ENCODE results near the gene TRPM3.

Gene TRPM3

DNA sequence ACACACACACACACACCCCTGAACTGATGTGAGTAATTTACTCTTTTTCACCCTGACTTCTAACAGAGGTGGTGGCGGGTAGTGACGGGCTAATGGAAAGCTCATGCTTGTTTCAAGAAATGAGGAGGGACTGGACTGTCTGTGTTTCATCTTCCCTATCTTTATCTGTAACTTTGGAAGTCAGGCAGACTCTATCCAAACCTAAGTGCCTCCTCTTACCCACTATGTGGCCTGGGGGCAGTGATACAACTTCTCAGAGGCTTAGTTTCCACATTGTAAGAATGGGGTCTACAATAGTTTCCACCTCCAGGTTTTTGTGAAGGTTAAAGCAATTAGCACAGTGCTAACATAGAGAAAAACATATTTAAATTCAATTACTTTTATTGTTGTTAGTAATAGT, 5.9 kb upstream of the TRPM3 start:
- Histone ChIP-seq H3K36me3 (ENCODE audit: control insufficient read depth in 1 of 2, insufficient read depth in 2 of 2, low read length in 2 of 2) (no peaks in the 10 kb centered on the region), H3K27me3 (ENCODE audit: low read depth, low read length) (no peaks in the 10 kb centered on the region), H3K9me3 (ENCODE audit: control insufficient read depth in 1 of 2, low read length in 2 of 2) (no peaks in the 10 kb centered on the region), H3K27ac (ENCODE audit: low read length) (no peak overlapping the region), H3K4me1 (ENCODE audit: control insufficient read depth in 1 of 2, insufficient read depth in 2 of 2, low read length in 2 of 2) (no peaks in the 10 kb centered on the region), H3K4me3 (ENCODE audit: low read depth in 1 of 2, low read length in 2 of 2) (no peak overlapping the region)

DNA sequence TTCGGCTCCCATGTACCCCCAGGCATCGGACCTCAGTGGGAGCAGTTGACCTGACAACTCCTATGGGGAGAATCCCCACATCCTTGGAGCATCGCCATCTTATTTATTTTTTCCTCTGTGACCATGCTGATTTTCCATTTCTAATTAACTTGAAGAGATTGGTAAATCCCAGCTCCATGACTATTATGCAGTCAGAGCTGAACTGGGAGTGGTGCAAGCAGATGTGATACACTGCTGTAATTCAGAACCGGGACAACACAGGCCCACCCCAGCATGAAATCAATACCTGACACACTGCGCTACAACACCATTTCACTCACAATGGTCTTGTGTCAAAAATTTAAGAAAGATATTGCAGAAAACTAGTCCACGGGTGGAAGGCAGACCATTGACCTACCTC, 1.0 kb upstream of the TRPM3 start:
- no peak overlapping the region for H3K4me3 ChIP-seq (ENCODE audit: low read depth in 1 of 2, low read length in 2 of 2)
- no peaks in the 10 kb centered on the region for H3K27me3 ChIP-seq (ENCODE audit: low read depth, low read length)
- no peaks in the 10 kb centered on the region for H3K9me3 ChIP-seq (ENCODE audit: control insufficient read depth in 1 of 2, low read length in 2 of 2)
- no peak overlapping the region for H3K27ac ChIP-seq (ENCODE audit: low read length)
- H3K4me1 ChIP-seq (ENCODE audit: control insufficient read depth in 1 of 2, insufficient read depth in 2 of 2, low read length in 2 of 2) = no peaks in the 10 kb centered on the region
- no peaks in the 10 kb centered on the region for H3K36me3 ChIP-seq (ENCODE audit: control insufficient read depth in 1 of 2, insufficient read depth in 2 of 2, low read length in 2 of 2)

DNA sequence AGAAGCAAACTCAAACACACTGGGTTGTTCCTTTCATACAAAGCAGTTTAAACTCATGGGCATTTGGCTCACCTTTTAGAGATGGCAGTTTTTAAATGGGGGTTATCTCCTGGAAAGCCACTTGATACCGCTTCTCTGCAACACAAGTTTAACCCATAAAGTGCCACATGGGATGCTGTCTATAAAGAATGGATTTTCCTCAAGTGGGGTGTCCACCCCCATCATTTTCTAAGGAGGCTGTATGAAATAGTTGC, 528 bp upstream of the TRPM3 start:
- Histone ChIP-seq H3K27me3 (ENCODE audit: low read depth, low read length) (no peaks in the 10 kb centered on the region), H3K4me3 (ENCODE audit: low read depth in 1 of 2, low read length in 2 of 2) (no peak overlapping the region), H3K4me1 (ENCODE audit: control insufficient read depth in 1 of 2, insufficient read depth in 2 of 2, low read length in 2 of 2) (no peaks in the 10 kb centered on the region)

DNA sequence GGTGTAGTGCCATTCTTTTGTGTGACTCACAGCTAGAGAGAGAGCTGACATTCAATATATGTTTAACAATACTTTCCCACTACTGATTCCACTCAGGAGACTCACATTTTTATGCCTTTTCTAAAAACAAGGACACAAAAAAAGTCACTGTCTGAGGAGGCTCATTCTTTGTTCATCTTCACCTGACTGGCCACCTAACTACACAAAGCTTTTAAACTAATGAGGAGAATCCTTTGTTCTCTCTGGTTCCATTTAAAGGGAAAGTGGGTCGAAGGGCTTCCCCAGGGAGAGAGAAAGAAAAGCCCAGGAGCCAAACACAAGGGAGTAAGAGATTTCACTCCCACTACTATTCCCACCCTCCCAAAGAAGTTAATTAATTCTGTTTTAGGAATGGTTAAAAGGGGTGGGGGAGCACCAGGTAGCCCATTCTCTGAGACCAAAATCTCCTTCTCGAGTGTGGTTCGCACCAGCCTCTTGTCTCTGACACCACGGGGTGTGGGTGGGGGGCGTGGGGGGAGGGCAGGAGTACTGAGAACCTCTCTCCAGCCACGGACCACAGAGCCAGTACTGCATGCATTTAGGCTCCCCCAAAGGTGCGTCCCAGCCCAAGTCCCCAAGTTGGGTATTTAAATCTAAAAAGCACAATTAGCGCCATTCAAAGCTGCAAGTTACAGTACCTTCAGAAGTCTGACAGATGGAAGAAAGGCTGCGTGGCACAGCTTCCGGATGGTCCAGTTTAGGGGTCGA, 747 bp downstream of the TRPM3 start:
- Histone ChIP-seq H3K27me3 (ENCODE audit: low read depth, low read length) (no peaks in the 10 kb centered on the region), H3K4me1 (ENCODE audit: control insufficient read depth in 1 of 2, insufficient read depth in 2 of 2, low read length in 2 of 2) (no peaks in the 10 kb centered on the region), H3K27ac (ENCODE audit: low read length) (no peak overlapping the region), H3K4me3 (ENCODE audit: low read depth in 1 of 2, low read length in 2 of 2) (no peak overlapping the region), H3K9me3 (ENCODE audit: control insufficient read depth in 1 of 2, low read length in 2 of 2) (no peaks in the 10 kb centered on the region), H3K36me3 (ENCODE audit: control insufficient read depth in 1 of 2, insufficient read depth in 2 of 2, low read length in 2 of 2) (no peaks in the 10 kb centered on the region)

More for the DNA sequence above, 528 bp upstream of the TRPM3 start:
- Histone ChIP-seq H3K36me3 (ENCODE audit: control insufficient read depth in 1 of 2, insufficient read depth in 2 of 2, low read length in 2 of 2) (no peaks in the 10 kb centered on the region), H3K9me3 (ENCODE audit: control insufficient read depth in 1 of 2, low read length in 2 of 2) (no peaks in the 10 kb centered on the region), H3K27ac (ENCODE audit: low read length) (no peak overlapping the region)

DNA sequence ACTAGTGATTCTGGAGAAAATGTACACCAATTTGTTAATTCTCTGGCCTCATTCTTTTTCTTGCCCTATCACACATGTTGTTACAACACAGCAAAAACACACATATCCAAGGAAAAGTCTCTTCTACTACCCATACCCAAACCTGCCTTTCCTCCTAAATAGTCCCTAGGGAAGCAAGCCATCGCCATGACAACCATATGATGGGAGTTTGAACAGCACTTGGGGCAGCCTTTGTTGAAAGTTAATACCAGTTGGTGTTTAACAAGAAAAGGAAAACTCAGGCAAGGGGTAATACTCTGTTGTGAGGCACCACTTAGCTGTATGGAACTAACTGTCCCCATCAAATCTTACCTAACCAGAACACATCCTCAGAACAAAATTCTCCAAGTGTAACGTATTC, 1.7 kb downstream of the TRPM3 start:
- Histone ChIP-seq H3K4me1 (ENCODE audit: control insufficient read depth in 1 of 2, insufficient read depth in 2 of 2, low read length in 2 of 2) (no peaks in the 10 kb centered on the region), H3K27me3 (ENCODE audit: low read depth, low read length) (no peaks in the 10 kb centered on the region), H3K27ac (ENCODE audit: low read length) (no peak overlapping the region), H3K36me3 (ENCODE audit: control insufficient read depth in 1 of 2, insufficient read depth in 2 of 2, low read length in 2 of 2) (no peaks in the 10 kb centered on the region), H3K9me3 (ENCODE audit: control insufficient read depth in 1 of 2, low read length in 2 of 2) (no peaks in the 10 kb centered on the region), H3K4me3 (ENCODE audit: low read depth in 1 of 2, low read length in 2 of 2) (no peak overlapping the region)

DNA sequence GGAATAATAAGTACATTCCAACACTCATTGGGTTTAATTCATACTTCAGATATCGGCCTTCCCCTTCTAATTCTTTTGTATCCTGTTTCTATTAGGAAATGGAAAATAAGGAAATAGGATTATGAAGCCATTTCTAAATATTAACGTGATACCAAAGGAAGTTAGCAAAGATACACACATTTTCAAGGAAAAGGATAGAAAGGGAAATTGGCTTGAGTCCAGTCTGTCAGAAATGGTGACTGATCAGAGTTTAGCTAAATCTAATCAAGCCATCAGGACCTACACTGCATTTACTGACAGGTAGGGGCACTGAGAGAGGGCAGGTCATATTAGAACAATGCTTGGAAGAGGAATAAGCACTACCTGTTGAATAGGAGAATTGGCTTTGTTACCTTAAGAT, 3.1 kb downstream of the TRPM3 start:
- Histone ChIP-seq H3K27me3 (ENCODE audit: low read depth, low read length) (no peaks in the 10 kb centered on the region), H3K27ac (ENCODE audit: low read length) (no peak overlapping the region), H3K36me3 (ENCODE audit: control insufficient read depth in 1 of 2, insufficient read depth in 2 of 2, low read length in 2 of 2) (no peaks in the 10 kb centered on the region), H3K4me1 (ENCODE audit: control insufficient read depth in 1 of 2, insufficient read depth in 2 of 2, low read length in 2 of 2) (no peaks in the 10 kb centered on the region), H3K9me3 (ENCODE audit: control insufficient read depth in 1 of 2, low read length in 2 of 2) (no peaks in the 10 kb centered on the region), H3K4me3 (ENCODE audit: low read depth in 1 of 2, low read length in 2 of 2) (no peak overlapping the region)

DNA sequence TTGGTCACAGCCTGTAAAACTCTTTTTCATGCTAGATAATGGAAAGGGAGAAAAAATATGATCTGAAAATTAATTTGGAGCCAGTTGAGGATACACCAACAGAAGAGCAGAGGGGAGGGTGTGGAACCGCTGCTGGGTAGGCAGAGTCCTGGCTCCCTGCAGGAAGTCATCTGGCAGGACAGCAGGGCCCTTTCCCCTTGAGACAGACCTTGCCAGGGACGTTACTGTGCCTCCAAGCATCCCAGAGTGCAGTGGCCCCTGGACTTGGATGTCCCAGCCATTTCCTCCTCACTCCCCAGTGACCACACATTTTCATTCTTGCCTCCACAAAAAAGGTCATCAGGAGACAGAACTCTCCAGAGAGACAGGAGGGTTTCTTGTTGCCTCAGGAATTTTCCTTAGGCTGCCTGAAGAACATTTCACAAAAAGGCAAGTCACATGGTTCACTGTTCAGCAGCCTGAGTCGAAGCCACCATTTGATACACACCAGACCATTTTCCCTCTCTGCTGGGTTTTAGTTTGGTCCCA, 5.9 kb downstream of the TRPM3 start:
- H3K27me3 ChIP-seq (ENCODE audit: low read depth, low read length) = no peaks in the 10 kb centered on the region

DNA sequence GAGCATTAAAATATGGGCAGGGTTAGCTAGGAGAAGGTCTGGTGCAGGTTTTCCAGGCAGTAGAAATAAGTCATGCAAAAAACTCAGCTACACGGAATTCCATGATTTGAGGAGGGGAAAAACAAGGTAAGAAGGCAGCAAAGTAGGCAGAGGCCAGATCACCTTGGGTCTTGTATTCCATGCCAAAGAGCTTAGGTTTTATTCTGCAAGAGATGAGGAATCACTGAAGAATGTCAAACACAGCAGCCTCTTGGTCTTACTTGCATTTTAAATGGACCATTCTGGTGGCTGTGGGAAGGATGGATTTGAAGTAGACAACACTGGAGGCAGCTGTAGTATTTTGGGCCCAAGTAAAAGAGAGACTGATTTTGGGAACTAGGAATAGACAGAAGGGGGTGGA, 8.6 kb downstream of the TRPM3 start:
- Histone ChIP-seq H3K27ac (ENCODE audit: low read length) (no peak overlapping the region), H3K36me3 (ENCODE audit: control insufficient read depth in 1 of 2, insufficient read depth in 2 of 2, low read length in 2 of 2) (no peaks in the 10 kb centered on the region), H3K4me1 (ENCODE audit: control insufficient read depth in 1 of 2, insufficient read depth in 2 of 2, low read length in 2 of 2) (no peaks in the 10 kb centered on the region), H3K27me3 (ENCODE audit: low read depth, low read length) (no peaks in the 10 kb centered on the region), H3K4me3 (ENCODE audit: low read depth in 1 of 2, low read length in 2 of 2) (no peak overlapping the region), H3K9me3 (ENCODE audit: control insufficient read depth in 1 of 2, low read length in 2 of 2) (no peaks in the 10 kb centered on the region)

More for the DNA sequence above, 5.9 kb downstream of the TRPM3 start:
- no peak overlapping the region for H3K27ac ChIP-seq (ENCODE audit: low read length)
- no peaks in the 10 kb centered on the region for H3K36me3 ChIP-seq (ENCODE audit: control insufficient read depth in 1 of 2, insufficient read depth in 2 of 2, low read length in 2 of 2)
- H3K4me3 ChIP-seq (ENCODE audit: low read depth in 1 of 2, low read length in 2 of 2) = no peak overlapping the region
- no peaks in the 10 kb centered on the region for H3K4me1 ChIP-seq (ENCODE audit: control insufficient read depth in 1 of 2, insufficient read depth in 2 of 2, low read length in 2 of 2)
- H3K9me3 ChIP-seq (ENCODE audit: control insufficient read depth in 1 of 2, low read length in 2 of 2) = no peaks in the 10 kb centered on the region

DNA sequence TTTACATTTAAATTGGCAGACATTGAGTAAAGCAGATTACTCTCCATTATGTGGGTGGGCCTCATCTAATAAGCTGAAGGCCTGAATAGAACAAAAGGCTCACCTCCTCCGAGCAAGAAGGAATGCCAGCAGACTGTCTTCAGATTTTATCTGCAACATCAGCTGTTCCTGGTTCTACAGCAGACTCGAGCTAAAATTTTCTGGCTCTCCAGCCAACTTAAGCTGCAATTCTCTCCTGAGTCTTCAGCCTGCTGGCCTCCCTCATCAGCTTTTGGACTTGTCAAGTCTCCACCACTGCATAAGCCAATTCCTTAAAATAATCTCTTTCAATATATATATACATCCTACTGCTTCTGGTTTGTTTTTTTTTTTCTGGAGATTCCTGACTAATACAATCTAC, 12.5 kb downstream of the TRPM3 start:
- no peaks in the 10 kb centered on the region for H3K27me3 ChIP-seq (ENCODE audit: low read depth, low read length)
- H3K27ac ChIP-seq (ENCODE audit: low read length) = no peak overlapping the region
- no peak overlapping the region for H3K4me3 ChIP-seq (ENCODE audit: low read depth in 1 of 2, low read length in 2 of 2)
- no peaks in the 10 kb centered on the region for H3K9me3 ChIP-seq (ENCODE audit: control insufficient read depth in 1 of 2, low read length in 2 of 2)
- H3K4me1 ChIP-seq (ENCODE audit: control insufficient read depth in 1 of 2, insufficient read depth in 2 of 2, low read length in 2 of 2) = no peaks in the 10 kb centered on the region
- H3K36me3 ChIP-seq (ENCODE audit: control insufficient read depth in 1 of 2, insufficient read depth in 2 of 2, low read length in 2 of 2) = no peaks in the 10 kb centered on the region

DNA sequence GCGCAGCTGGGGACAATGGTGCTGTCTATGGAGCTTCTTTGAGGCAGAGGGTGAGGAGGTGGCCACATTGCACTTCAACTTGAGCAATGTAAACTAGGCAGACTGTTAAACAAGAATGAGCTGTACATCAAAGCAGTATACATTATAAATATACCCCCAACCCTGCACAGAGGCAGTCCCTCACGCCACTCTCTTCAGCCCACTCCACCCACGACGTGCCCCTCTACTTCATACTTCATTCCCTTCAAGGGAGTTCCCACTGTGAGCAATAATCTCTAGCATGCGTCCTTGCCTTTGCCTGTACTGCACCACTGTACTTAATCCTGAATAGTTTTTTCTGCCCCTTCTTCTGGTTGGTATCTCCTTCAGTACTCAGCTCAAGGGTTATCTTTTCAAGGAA, 14.4 kb downstream of the TRPM3 start:
- Histone ChIP-seq H3K27me3 (ENCODE audit: low read depth, low read length) (no peaks in the 10 kb centered on the region), H3K4me3 (ENCODE audit: low read depth in 1 of 2, low read length in 2 of 2) (no peak overlapping the region), H3K36me3 (ENCODE audit: control insufficient read depth in 1 of 2, insufficient read depth in 2 of 2, low read length in 2 of 2) (no peaks in the 10 kb centered on the region), H3K4me1 (ENCODE audit: control insufficient read depth in 1 of 2, insufficient read depth in 2 of 2, low read length in 2 of 2) (no peaks in the 10 kb centered on the region), H3K27ac (ENCODE audit: low read length) (no peak overlapping the region), H3K9me3 (ENCODE audit: control insufficient read depth in 1 of 2, low read length in 2 of 2) (no peaks in the 10 kb centered on the region)

DNA sequence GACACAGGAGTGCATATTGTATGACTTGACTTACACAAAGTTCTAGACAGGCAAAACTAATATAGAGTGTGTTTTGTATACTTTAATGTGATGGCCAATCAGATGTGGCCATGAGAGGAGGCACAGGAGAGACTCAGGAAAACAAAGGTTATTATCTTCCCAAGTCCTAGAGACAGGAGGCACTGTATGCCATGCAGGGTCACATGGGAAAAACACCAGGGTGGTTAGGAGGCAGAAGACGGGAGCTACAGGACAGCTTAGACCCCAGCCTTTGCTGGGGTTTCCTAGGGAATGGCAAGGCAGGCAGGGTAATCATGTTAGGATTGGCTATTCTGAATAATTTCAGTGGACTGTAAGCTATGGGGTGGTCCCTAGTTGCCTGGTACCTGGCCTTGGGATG, 16.2 kb downstream of the TRPM3 start:
- Histone ChIP-seq H3K9me3 (ENCODE audit: control insufficient read depth in 1 of 2, low read length in 2 of 2) (no peaks in the 10 kb centered on the region), H3K27ac (ENCODE audit: low read length) (no peak overlapping the region), H3K36me3 (ENCODE audit: control insufficient read depth in 1 of 2, insufficient read depth in 2 of 2, low read length in 2 of 2) (no peaks in the 10 kb centered on the region), H3K27me3 (ENCODE audit: low read depth, low read length) (no peaks in the 10 kb centered on the region), H3K4me1 (ENCODE audit: control insufficient read depth in 1 of 2, insufficient read depth in 2 of 2, low read length in 2 of 2) (no peaks in the 10 kb centered on the region), H3K4me3 (ENCODE audit: low read depth in 1 of 2, low read length in 2 of 2) (no peak overlapping the region)

DNA sequence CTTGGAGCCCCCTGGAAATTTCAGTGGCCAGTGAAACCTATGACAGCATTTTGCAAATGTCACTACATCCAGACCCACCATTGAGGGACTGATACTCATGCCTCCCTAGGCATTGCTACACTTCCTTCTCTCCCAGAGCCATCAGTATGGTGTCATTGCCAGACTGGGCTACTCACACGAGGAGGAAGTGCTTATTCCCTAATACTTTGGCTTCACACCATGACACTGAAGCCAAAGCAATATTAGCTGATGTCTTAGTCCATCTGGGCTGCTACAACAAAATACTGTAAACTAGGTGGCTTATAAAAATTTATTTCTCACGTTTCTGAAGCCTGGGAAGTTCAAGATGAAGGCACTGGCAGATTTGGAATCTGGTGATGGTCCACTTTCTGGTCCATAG, 22.6 kb downstream of the TRPM3 start:
- Histone ChIP-seq H3K9me3 (ENCODE audit: control insufficient read depth in 1 of 2, low read length in 2 of 2) (no peaks in the 10 kb centered on the region), H3K4me1 (ENCODE audit: control insufficient read depth in 1 of 2, insufficient read depth in 2 of 2, low read length in 2 of 2) (no peaks in the 10 kb centered on the region), H3K27ac (ENCODE audit: low read length) (no peak overlapping the region), H3K27me3 (ENCODE audit: low read depth, low read length) (no peaks in the 10 kb centered on the region), H3K36me3 (ENCODE audit: control insufficient read depth in 1 of 2, insufficient read depth in 2 of 2, low read length in 2 of 2) (no peaks in the 10 kb centered on the region), H3K4me3 (ENCODE audit: low read depth in 1 of 2, low read length in 2 of 2) (no peak overlapping the region)

All from muscle layer of duodenum (tissue), 2 donors.